ENCODE measurements around the gene TRIM71. TPM values are rescaled to one million over a fixed set of nuclear protein-coding genes. Genes with fewer than 3 reads are reported as not detected.

The TRIM71 gene
- polyA plus RNA-seq, 3 donors, result 0.02 to 0.33 (median 0.06) TPM

- no peak for DNase-seq
- Mint-ChIP-seq H3K4me3 (no peak overlapping the region), H3K4me1 (peaks cover 21% of the 10 kb centered on the region), H3K9me3 (peaks cover 0 to 2% (median 0%) of the 10 kb centered on the region in 7 donors), H3K27ac (peak overlapping the region in 2 of 7 donors; percentile 6 to 38), H3K27me3 (ENCODE audit: low read depth in 3 of 3) (peaks cover 0 to 1% (median 0%) of the 10 kb centered on the region in 3 donors), H3K36me3 (peaks cover 2 to 19% of the 10 kb centered on the region in 2 donors)
- no peak overlapping the region for H2AFZ ChIP-seq (ENCODE audit: insufficient read depth, low read depth, low read length, poor library complexity, severe bottlenecking)
- intact Hi-C loops (cut with micrococcal nuclease), result no loop called here
- H3K4me3 ChIP-seq (replicated peaks in 1 of 3; ENCODE audit: low read depth in 2 of 3, low read length in 3 of 3), result no peak overlapping the region
- H3K9ac ChIP-seq (ENCODE audit: insufficient read depth, low read length, poor library complexity, severe bottlenecking), result no peak overlapping the region
- no peaks in the 10 kb centered on the region for H3K27me3 ChIP-seq (ENCODE audit: control insufficient read depth in 2 of 2, insufficient read depth in 2 of 2, low read length in 2 of 2)
- peaks cover 0 to 9% of the 10 kb centered on the region in 2 donors for H3K4me1 ChIP-seq (ENCODE audit: control insufficient read depth in 1 of 2, insufficient read depth in 2 of 2, low read length in 2 of 2)
- no peaks in the 10 kb centered on the region for H3K9me3 ChIP-seq (replicated peaks in 1 of 2; ENCODE audit: control insufficient read depth in 1 of 2, insufficient read depth in 1 of 2, low read length in 2 of 2)
- no peak overlapping the region for H3K27ac ChIP-seq (ENCODE audit: low read depth in 1 of 2, low read length in 2 of 2)
- 76% methylated on average over 6 of the region's 6 CpGs for WGBS (ENCODE audit: insufficient coverage)
- peaks cover 7% of the 10 kb centered on the region for H3K79me2 ChIP-seq (ENCODE audit: insufficient read depth, low read length)
- H3K36me3 ChIP-seq (replicated peaks in 1 of 2; ENCODE audit: control insufficient read depth in 1 of 2, insufficient read depth in 2 of 2, low read length in 2 of 2), result no peaks in the 10 kb centered on the region
- no peaks in the 10 kb centered on the region for H4K20me1 ChIP-seq (ENCODE audit: insufficient read depth, low read length)
- H3K4me2 ChIP-seq (replicated peaks; ENCODE audit: extremely low read depth, low read length, poor library complexity, severe bottlenecking), result no peak overlapping the region
- TF ChIP-seq, protein P1, sequence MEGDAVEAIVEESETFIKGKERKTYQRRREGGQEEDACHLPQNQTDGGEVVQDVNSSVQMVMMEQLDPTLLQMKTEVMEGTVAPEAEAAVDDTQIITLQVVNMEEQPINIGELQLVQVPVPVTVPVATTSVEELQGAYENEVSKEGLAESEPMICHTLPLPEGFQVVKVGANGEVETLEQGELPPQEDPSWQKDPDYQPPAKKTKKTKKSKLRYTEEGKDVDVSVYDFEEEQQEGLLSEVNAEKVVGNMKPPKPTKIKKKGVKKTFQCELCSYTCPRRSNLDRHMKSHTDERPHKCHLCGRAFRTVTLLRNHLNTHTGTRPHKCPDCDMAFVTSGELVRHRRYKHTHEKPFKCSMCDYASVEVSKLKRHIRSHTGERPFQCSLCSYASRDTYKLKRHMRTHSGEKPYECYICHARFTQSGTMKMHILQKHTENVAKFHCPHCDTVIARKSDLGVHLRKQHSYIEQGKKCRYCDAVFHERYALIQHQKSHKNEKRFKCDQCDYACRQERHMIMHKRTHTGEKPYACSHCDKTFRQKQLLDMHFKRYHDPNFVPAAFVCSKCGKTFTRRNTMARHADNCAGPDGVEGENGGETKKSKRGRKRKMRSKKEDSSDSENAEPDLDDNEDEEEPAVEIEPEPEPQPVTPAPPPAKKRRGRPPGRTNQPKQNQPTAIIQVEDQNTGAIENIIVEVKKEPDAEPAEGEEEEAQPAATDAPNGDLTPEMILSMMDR (IDR thresholded peaks at IDR 0.05), result no peak
Observed at GRCh38 chr3:32882603-32883025, 64.8 kb downstream of the TRIM71 start.

GRCh38 chr3:32883817-32884216 is 66.0 kb downstream of the TRIM71 start:
- Histone ChIP-seq H3K4me1 (ENCODE audit: control insufficient read depth in 1 of 2, insufficient read depth in 2 of 2, low read length in 2 of 2) (peaks cover 10 to 14% of the 10 kb centered on the region in 2 donors), H3K9me3 (replicated peaks in 1 of 2; ENCODE audit: control insufficient read depth in 1 of 2, insufficient read depth in 1 of 2, low read length in 2 of 2) (no peaks in the 10 kb centered on the region), H3K79me2 (ENCODE audit: insufficient read depth, low read length) (peaks cover 7% of the 10 kb centered on the region), H4K20me1 (ENCODE audit: insufficient read depth, low read length) (no peaks in the 10 kb centered on the region), H3K27ac (ENCODE audit: low read depth in 1 of 2, low read length in 2 of 2) (no peak overlapping the region), H2AFZ (ENCODE audit: insufficient read depth, low read depth, low read length, poor library complexity, severe bottlenecking) (no peak overlapping the region), H3K4me3 (replicated peaks in 1 of 3; ENCODE audit: low read depth in 2 of 3, low read length in 3 of 3) (no peak overlapping the region), H3K9ac (ENCODE audit: insufficient read depth, low read length, poor library complexity, severe bottlenecking) (no peak overlapping the region), H3K27me3 (ENCODE audit: control insufficient read depth in 2 of 2, insufficient read depth in 2 of 2, low read length in 2 of 2) (no peaks in the 10 kb centered on the region), H3K4me2 (replicated peaks; ENCODE audit: extremely low read depth, low read length, poor library complexity, severe bottlenecking) (no peak overlapping the region), H3K36me3 (replicated peaks in 1 of 2; ENCODE audit: control insufficient read depth in 1 of 2, insufficient read depth in 2 of 2, low read length in 2 of 2) (no peaks in the 10 kb centered on the region)
- WGBS (ENCODE audit: insufficient coverage), result 88% methylated on average over 2 of the region's 2 CpGs
- H3K4me1 Mint-ChIP-seq, result peaks cover 28% of the 10 kb centered on the region
- TF ChIP-seq, protein P1 (IDR thresholded peaks at IDR 0.05), result no peak
- H3K9me3 Mint-ChIP-seq, result peaks cover 0 to 2% (median 0%) of the 10 kb centered on the region in 7 donors
- peaks cover 0 to 1% (median 0%) of the 10 kb centered on the region in 3 donors for H3K27me3 Mint-ChIP-seq (ENCODE audit: low read depth in 3 of 3)
- H3K4me3 Mint-ChIP-seq, result no peak overlapping the region
- H3K27ac Mint-ChIP-seq, result no peak overlapping the region
- peaks cover 2 to 15% of the 10 kb centered on the region in 2 donors for H3K36me3 Mint-ChIP-seq
- intact Hi-C loops (cut with micrococcal nuclease), result no loop called here
- DNase-seq, result no peak

Data from CD14-positive monocyte (primary cell).